HG02610 (cell line): Measurements from ENCODE around the gene CTAG1A.
"Not testable (repeated sequence)": the region's sequence is repeated elsewhere in the genome, so short reads cannot be mapped to it uniquely, and the experiment has no call there.

Experiments
- ATAC-seq: cut with Tn5 transposase; IDR thresholded peaks from one replicate; pipeline ENCODE4 v1.9.1; 2021; ENCODE audit warnings: mild to moderate bottlenecking, moderate library complexity; ENCODE audit not compliant: unreplicated experiment

Gene CTAG1A

GRCh38 chrX:154570361-154570760 lies 14.6 kb upstream of the CTAG1A start:
- not testable (repeated sequence) for ATAC-seq

- not testable (repeated sequence) for ATAC-seq
Observed at GRCh38 chrX:154573061-154573460, 11.9 kb upstream of the CTAG1A start.

GRCh38 chrX:154575076-154575475 lies 9.9 kb upstream of the CTAG1A start:
- ATAC-seq: not testable (repeated sequence)

GRCh38 chrX:154582994-154583393 lies 1.9 kb upstream of the CTAG1A start:
- not testable (repeated sequence) for ATAC-seq

GRCh38 chrX:154590415-154590814 lies 5.5 kb downstream of the CTAG1A start:
- ATAC-seq: not testable (repeated sequence)

- ATAC-seq: no peak
Observed at GRCh38 chrX:154592505-154592904, 7.6 kb downstream of the CTAG1A start.

GRCh38 chrX:154593201-154593600 lies 8.3 kb downstream of the CTAG1A start:
- ATAC-seq: no peak

GRCh38 chrX:154594491-154594890 lies 9.6 kb downstream of the CTAG1A start:
- no peak for ATAC-seq

GRCh38 chrX:154595559-154596249 lies 10.8 kb downstream of the CTAG1A start:
- no peak for ATAC-seq

- ATAC-seq: no peak
Observed at GRCh38 chrX:154596290-154596929, 11.5 kb downstream of the CTAG1A start.

GRCh38 chrX:154597221-154597620 lies 12.3 kb downstream of the CTAG1A start:
- no peak for ATAC-seq

GRCh38 chrX:154598656-154599055 lies 13.7 kb downstream of the CTAG1A start:
- ATAC-seq: no peak

- ATAC-seq: no peak
Observed at GRCh38 chrX:154599531-154599930, 14.6 kb downstream of the CTAG1A start.

- no peak for ATAC-seq
Observed at GRCh38 chrX:154600759-154601374, 15.9 kb downstream of the CTAG1A start.

- no peak for ATAC-seq
Observed at GRCh38 chrX:154602226-154602625, 17.3 kb downstream of the CTAG1A start.

- no peak for ATAC-seq
Observed at GRCh38 chrX:154602766-154603437, 18.0 kb downstream of the CTAG1A start.

- no peak for ATAC-seq
Observed at GRCh38 chrX:154603438-154604430, 18.8 kb downstream of the CTAG1A start.

GRCh38 chrX:154605566-154605965 lies 20.6 kb downstream of the CTAG1A start:
- no peak for ATAC-seq

- no peak for ATAC-seq
Observed at GRCh38 chrX:154607370-154607769, 22.4 kb downstream of the CTAG1A start.

- ATAC-seq: not testable (repeated sequence)
Observed at GRCh38 chrX:154607976-154608375, 23.0 kb downstream of the CTAG1A start.
